Measurements from ENCODE around the gene ELOVL5. TPM values are rescaled to one million over a fixed set of nuclear protein-coding genes. Genes with fewer than 3 reads are reported as not detected.

The ELOVL5 gene
- total and polyA plus RNA-seq, 2 donors (not counting 1 experiment from before 2014, with no cell fraction given), result 128 to 144 TPM

GRCh38 chr6:53263917-53264316 is 84.8 kb downstream of the ELOVL5 start:
- H2AFZ ChIP-seq (ENCODE audit: insufficient read depth, low read depth, low read length, poor library complexity, severe bottlenecking), result no peak overlapping the region
- no peak overlapping the region for H3K4me3 ChIP-seq (ENCODE audit: control extremely low read depth in 1 of 5, extremely low read depth in 1 of 5, insufficient read depth in 1 of 5, low read depth in 2 of 5, low read length in 4 of 5)
- H3K4me1 ChIP-seq (ENCODE audit: control insufficient read depth in 2 of 2, insufficient read depth in 2 of 2, low read length in 2 of 2), result peaks cover 31 to 41% of the 10 kb centered on the region in 2 donors
- H3K9me3 ChIP-seq (ENCODE audit: control extremely low read depth in 1 of 3, control insufficient read depth in 2 of 3, insufficient read depth in 1 of 3, low read length in 2 of 3), result peaks cover 0 to 13% (median 9%) of the 10 kb centered on the region in 3 donors
- H3K27ac ChIP-seq (ENCODE audit: low read length in 2 of 2), result peak overlapping the region in 1 of 2 donors; percentile 76
- H3K9ac ChIP-seq (ENCODE audit: low read length), result no peak overlapping the region
- H3K27me3 Mint-ChIP-seq, result no peaks in the 10 kb centered on the region
- TF ChIP-seq EZH2 (IDR thresholded peaks at IDR 0.05; ENCODE audit: borderline replicate concordance, insufficient read depth, low read depth, low read length, poor library complexity, severe bottlenecking) (no peak), CTCF (IDR thresholded peaks at IDR 0.05) (no peak)
- H4K20me1 ChIP-seq (ENCODE audit: control insufficient read depth, insufficient read depth, low read length, poor library complexity, severe bottlenecking), result no peaks in the 10 kb centered on the region
- peaks cover 64% of the 10 kb centered on the region for H3K4me1 Mint-ChIP-seq
- H3K4me2 ChIP-seq (replicated peaks; ENCODE audit: low read depth, low read length, poor library complexity, severe bottlenecking), result peak overlapping the region; percentile 49
- ATAC-seq (ENCODE audit: low read depth) (no peak), DNase-seq (no peak)
- H3K36me3 ChIP-seq (replicated peaks in 1 of 2; ENCODE audit: control extremely low read depth in 1 of 2, control insufficient read depth in 1 of 2, extremely low read depth in 1 of 2, insufficient read depth in 2 of 2, low read length in 1 of 2), result peaks cover 17 to 89% of the 10 kb centered on the region in 2 experiments
- H3K79me2 ChIP-seq (ENCODE audit: control insufficient read depth, insufficient read depth, low read length), result peaks cover 24% of the 10 kb centered on the region
- peak overlapping the region; percentile 91 for H3K27ac Mint-ChIP-seq
- intact Hi-C loops (cut with micrococcal nuclease), result loop anchor here (2.0 kb wide), 1 partner anchor 17 kb away; no protein-coding TSS in a partner anchor
- H3K9me3 Mint-ChIP-seq (ENCODE audit: insufficient read depth), result peaks cover 2% of the 10 kb centered on the region
- no peaks in the 10 kb centered on the region for H3K27me3 ChIP-seq (replicated peaks in 1 of 4; ENCODE audit: control extremely low read depth in 1 of 4, control insufficient read depth in 3 of 4, insufficient read depth in 4 of 4, low read length in 3 of 4)
- 89% methylated on average over 2 of the region's 2 CpGs for WGBS (ENCODE audit: insufficient coverage)
- ChIA-PET POLR2A (no interaction called here), CTCF (interaction anchor here (0.8 to 1.3 kb wide), 3 partner anchors 19 to 146 kb away, joined by 3 to 5 read pairs (median 4); no protein-coding TSS in a partner anchor)
- H3K4me3 Mint-ChIP-seq, result peak overlapping the region; percentile 24

GRCh38 chr6:53259860-53260580 is 88.7 kb downstream of the ELOVL5 start:
- H3K27me3 Mint-ChIP-seq, result no peaks in the 10 kb centered on the region
- Histone ChIP-seq H3K9ac (ENCODE audit: low read length) (no peak overlapping the region), H3K4me3 (ENCODE audit: control extremely low read depth in 1 of 5, extremely low read depth in 1 of 5, insufficient read depth in 1 of 5, low read depth in 2 of 5, low read length in 4 of 5) (no peak overlapping the region), H3K79me2 (ENCODE audit: control insufficient read depth, insufficient read depth, low read length) (peaks cover 13% of the 10 kb centered on the region), H3K27ac (ENCODE audit: low read length in 2 of 2) (no peak overlapping the region), H4K20me1 (ENCODE audit: control insufficient read depth, insufficient read depth, low read length, poor library complexity, severe bottlenecking) (no peaks in the 10 kb centered on the region), H3K4me2 (replicated peaks; ENCODE audit: low read depth, low read length, poor library complexity, severe bottlenecking) (no peak overlapping the region), H3K36me3 (replicated peaks in 1 of 2; ENCODE audit: control extremely low read depth in 1 of 2, control insufficient read depth in 1 of 2, extremely low read depth in 1 of 2, insufficient read depth in 2 of 2, low read length in 1 of 2) (peaks cover 22 to 65% of the 10 kb centered on the region in 2 experiments), H2AFZ (ENCODE audit: insufficient read depth, low read depth, low read length, poor library complexity, severe bottlenecking) (no peak overlapping the region), H3K4me1 (ENCODE audit: control insufficient read depth in 2 of 2, insufficient read depth in 2 of 2, low read length in 2 of 2) (peaks cover 45 to 46% of the 10 kb centered on the region in 2 donors), H3K9me3 (ENCODE audit: control extremely low read depth in 1 of 3, control insufficient read depth in 2 of 3, insufficient read depth in 1 of 3, low read length in 2 of 3) (peaks cover 0 to 16% (median 12%) of the 10 kb centered on the region in 3 donors), H3K27me3 (replicated peaks in 1 of 4; ENCODE audit: control extremely low read depth in 1 of 4, control insufficient read depth in 3 of 4, insufficient read depth in 4 of 4, low read length in 3 of 4) (no peaks in the 10 kb centered on the region)
- H3K27ac Mint-ChIP-seq, result no peak overlapping the region
- WGBS (ENCODE audit: insufficient coverage), result 100% methylated on average over 7 of the region's 11 CpGs
- intact Hi-C loops (cut with micrococcal nuclease), result no loop called here
- peaks cover 2% of the 10 kb centered on the region for H3K9me3 Mint-ChIP-seq (ENCODE audit: insufficient read depth)
- ChIA-PET CTCF (interaction anchor here (1.5 to 2.9 kb wide), 2 partner anchors 88 to 151 kb away, joined by 4 to 13 read pairs; no protein-coding TSS in a partner anchor), POLR2A (no interaction called here)
- ATAC-seq (ENCODE audit: low read depth) (no peak), DNase-seq (no peak)
- TF ChIP-seq CTCF (IDR thresholded peaks at IDR 0.05) (no peak), EZH2 (IDR thresholded peaks at IDR 0.05; ENCODE audit: borderline replicate concordance, insufficient read depth, low read depth, low read length, poor library complexity, severe bottlenecking) (no peak)
- no peak overlapping the region for H3K4me3 Mint-ChIP-seq
- H3K4me1 Mint-ChIP-seq, result peaks cover 70% of the 10 kb centered on the region
